ENCODE results near the gene ATP11A. TPM values are rescaled to one million over a fixed set of nuclear protein-coding genes. Genes with fewer than 3 reads are reported as not detected.

ATP11A gene
- total RNA-seq, 4 donors from 2014 or later, result 32.1 to 83.6 (median 46.2) TPM

- WGBS, 2 donors, result 95% methylated on average over 14 to 15 of the region's 20 CpGs
- intact Hi-C loops (cut with DNase I), result no loop called here
- no peak for TF ChIP-seq CTCF (IDR thresholded peaks at IDR 0.05)
- TF ChIP-seq POLR2A (IDR thresholded peaks at IDR 0.05), result no peak
- no peak overlapping the region for H3K4me3 ChIP-seq (replicated peaks in 1 of 3)
- peaks cover 0 to 2% of the 10 kb centered on the region in 2 donors for H3K4me1 ChIP-seq
- no peaks in the 10 kb centered on the region for H3K9me3 ChIP-seq
- no peaks in the 10 kb centered on the region for H3K27me3 ChIP-seq
- H3K36me3 ChIP-seq, result no peaks in the 10 kb centered on the region
- H3K27ac ChIP-seq, result no peak overlapping the region
- no peak for DNase-seq
Measured at GRCh38 chr13:112752211-112752610, 62.4 kb downstream of the ATP11A start.

DNA sequence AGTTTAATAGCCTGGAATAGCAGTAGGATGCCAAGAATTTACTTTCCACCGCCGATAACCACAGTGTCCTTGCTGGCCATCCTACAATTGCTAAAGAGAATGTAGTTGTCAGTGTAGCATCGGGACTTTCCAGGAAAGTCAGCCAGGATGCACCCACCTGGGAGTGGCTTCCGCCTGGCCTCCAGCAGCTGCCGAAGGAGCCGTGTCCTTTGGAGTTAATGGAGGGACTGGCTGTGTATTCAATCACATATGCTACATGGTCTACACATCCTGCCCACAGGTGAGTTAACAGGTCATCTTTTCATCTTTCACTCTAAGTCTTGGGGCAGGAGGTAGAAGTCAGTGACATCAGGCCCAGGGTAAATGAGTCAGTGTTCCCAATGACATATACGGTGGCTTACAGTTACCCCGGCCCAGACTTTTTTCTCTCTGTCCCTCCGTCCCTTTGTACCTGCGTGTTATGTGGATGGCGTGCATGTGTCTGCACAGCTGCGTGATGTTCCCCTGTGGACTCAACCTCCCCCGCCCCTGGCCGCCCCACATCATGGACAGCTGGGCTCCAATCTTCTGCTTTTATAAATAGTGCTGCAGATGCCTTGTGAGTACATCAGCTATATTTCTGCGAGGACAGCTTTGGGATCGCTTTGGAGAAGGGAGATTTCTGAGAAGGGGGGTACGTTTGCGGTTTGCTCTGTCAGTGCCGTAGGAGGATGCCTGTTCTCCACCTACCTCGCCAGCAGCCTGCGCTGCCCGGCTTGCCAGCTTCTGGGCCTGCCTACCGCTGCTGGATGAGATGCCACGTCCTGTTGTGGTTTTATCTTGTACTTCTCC lies 63.1 kb downstream of the ATP11A start:
- Histone ChIP-seq H3K4me1 (no peaks in the 10 kb centered on the region), H3K9me3 (no peaks in the 10 kb centered on the region), H3K4me3 (replicated peaks in 1 of 3) (no peak overlapping the region), H3K27me3 (no peaks in the 10 kb centered on the region), H3K36me3 (no peaks in the 10 kb centered on the region), H3K27ac (no peak overlapping the region)
- WGBS, 2 donors, result 85 to 87% methylated on average over 24 of the region's 24 CpGs
- no peak for DNase-seq
- TF ChIP-seq POLR2A (IDR thresholded peaks at IDR 0.05) (no peak), CTCF (IDR thresholded peaks at IDR 0.05) (no peak)
- intact Hi-C loops (cut with DNase I), result no loop called here

DNA sequence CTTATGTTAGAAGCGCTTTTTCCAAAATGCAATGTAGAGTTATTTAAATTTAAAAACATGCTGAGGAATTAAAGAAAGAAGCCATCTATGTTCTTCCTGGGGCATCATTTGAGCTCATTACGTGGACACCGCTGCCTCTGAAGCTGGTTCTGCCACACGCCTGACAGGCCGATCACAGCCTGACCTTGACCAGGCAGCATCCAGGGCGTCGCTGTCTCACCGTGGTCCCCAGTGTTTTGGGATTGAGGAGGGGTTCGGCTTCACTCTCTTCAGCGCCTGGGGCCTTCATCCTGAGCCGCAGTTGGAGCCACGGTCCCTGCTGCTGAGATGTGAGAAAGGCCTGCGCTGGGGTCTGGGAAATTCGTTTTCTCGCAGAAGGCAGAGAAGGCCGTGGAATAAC lies 64.0 kb downstream of the ATP11A start:
- H3K4me1 ChIP-seq, result no peaks in the 10 kb centered on the region
- no peak overlapping the region for H3K4me3 ChIP-seq (replicated peaks in 1 of 3)
- H3K27ac ChIP-seq, result no peak overlapping the region
- H3K9me3 ChIP-seq, result no peaks in the 10 kb centered on the region
- intact Hi-C loops (cut with DNase I), result no loop called here
- no peaks in the 10 kb centered on the region for H3K36me3 ChIP-seq
- no peak for TF ChIP-seq CTCF (IDR thresholded peaks at IDR 0.05)
- no peak for TF ChIP-seq POLR2A (IDR thresholded peaks at IDR 0.05)
- whole genome bisulfite sequencing, 2 donors, result 95% methylated on average over 16 of the region's 16 CpGs
- H3K27me3 ChIP-seq, result no peaks in the 10 kb centered on the region
- DNase-seq, result no peak

- no peak for DNase-seq
- 96 to 97% methylated on average over 18 to 29 of the region's 29 CpGs for WGBS, 2 donors
- H3K27ac ChIP-seq, result no peak overlapping the region
- intact Hi-C loops (cut with DNase I), result no loop called here
- no peaks in the 10 kb centered on the region for H3K9me3 ChIP-seq
- no peaks in the 10 kb centered on the region for H3K4me1 ChIP-seq
- no peaks in the 10 kb centered on the region for H3K36me3 ChIP-seq
- no peaks in the 10 kb centered on the region for H3K27me3 ChIP-seq
- H3K4me3 ChIP-seq (replicated peaks in 1 of 3), result no peak overlapping the region
- no peak for TF ChIP-seq CTCF (IDR thresholded peaks at IDR 0.05)
- TF ChIP-seq POLR2A (IDR thresholded peaks at IDR 0.05), result no peak
Measured at GRCh38 chr13:112754281-112755025, 64.6 kb downstream of the ATP11A start.

DNA sequence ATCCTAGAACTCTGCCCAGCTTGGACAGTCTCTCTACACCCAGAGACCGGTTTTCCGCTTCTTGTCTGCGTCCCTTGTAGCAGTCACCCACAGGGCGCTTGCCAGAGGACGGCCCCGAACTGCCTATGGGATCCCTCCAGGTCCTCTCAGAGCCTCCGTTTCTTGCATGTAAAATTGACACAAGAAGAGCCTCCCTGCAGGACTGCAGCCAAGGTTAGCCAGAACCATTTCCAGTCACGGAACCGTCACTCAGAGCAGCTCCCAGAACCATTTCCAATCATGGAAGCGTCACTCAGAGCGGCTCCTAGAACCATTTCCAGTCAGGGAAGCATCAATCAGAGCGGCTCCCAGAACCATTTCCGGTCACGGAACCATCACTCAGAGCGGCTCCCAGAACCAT lies 65.5 kb downstream of the ATP11A start:
- no peak for DNase-seq
- Histone ChIP-seq H3K27ac (no peak overlapping the region), H3K9me3 (no peaks in the 10 kb centered on the region), H3K4me3 (replicated peaks in 1 of 3) (no peak overlapping the region), H3K36me3 (no peaks in the 10 kb centered on the region), H3K4me1 (no peaks in the 10 kb centered on the region), H3K27me3 (no peaks in the 10 kb centered on the region)
- TF ChIP-seq POLR2A (IDR thresholded peaks at IDR 0.05), result no peak
- TF ChIP-seq CTCF (IDR thresholded peaks at IDR 0.05), result no peak
- intact Hi-C loops (cut with DNase I), result no loop called here
- whole genome bisulfite sequencing, 2 donors, result 92 to 96% methylated on average over 15 of the region's 15 CpGs

Data from thyroid gland (tissue), 4 donors.